ENCODE data around the gene ARRB1.
"Not testable (repeated sequence)": the region's sequence is repeated elsewhere in the genome, so short reads cannot be mapped to it uniquely, and the experiment has no call there.

- TF ChIP-seq EZH2 (IDR thresholded peaks at IDR 0.05; ENCODE audit: borderline replicate concordance, low read length); CTCF (conservative IDR thresholded peaks at IDR 0.05 in 1 of 2, IDR thresholded peaks at IDR 0.05 in 1 of 2; ENCODE audit: extremely low read depth in 1 of 2, insufficient read depth in 1 of 2, low read depth in 1 of 2, low read length in 2 of 2): not testable (repeated sequence)
Measured at GRCh38 chr11:75274716-75275115, 76.7 kb downstream of the ARRB1 start.
